Neural progenitor cell (in vitro differentiated cells): Measurements from ENCODE around the gene UNC13C. TPM values are rescaled to one million over a fixed set of nuclear protein-coding genes. Genes with fewer than 3 reads are reported as not detected.

ENCODE experiments used
- DNase-seq: peaks from one replicate; pipeline ENCODE4 v3.0.0-alpha.2; 2016; ENCODE audit warnings: low spot score
- H2AFZ ChIP-seq: fragments of 200-600 bp; sonication (generic); replicated peaks from 2 replicates; pipeline ENCODE4 v1.6.1; 2016; ENCODE audit warnings: antibody characterized with exemption
- H3F3A ChIP-seq: fragments of 200-600 bp; sonication (generic); 2 replicates; pipeline ENCODE4 v1.6.1; 2016; ENCODE audit warnings: antibody characterized with exemption, low read depth
- H3K27ac ChIP-seq: fragments of 200-600 bp; sonication (generic); 2 replicates; pipeline ENCODE4 v1.5.1; 2016; ENCODE audit warnings: mild to moderate bottlenecking
- H3K27me3 ChIP-seq: fragments of 200-600 bp; sonication (generic); 2 replicates; pipeline ENCODE4 v1.6.1; 2016; ENCODE audit warnings: mild to moderate bottlenecking, moderate library complexity
- H3K36me3 ChIP-seq: fragments of 200-600 bp; sonication (generic); 2 replicates; pipeline ENCODE4 v1.5.1; 2016
- H3K4me1 ChIP-seq: fragments of 200-600 bp; sonication (generic); 2 replicates; pipeline ENCODE4 v1.6.1; 2016; ENCODE audit warnings: mixed run types
- H3K4me2 ChIP-seq: fragments of 200-600 bp; sonication (generic); 2 replicates; pipeline ENCODE4 v1.6.1; 2016
- H3K4me3 ChIP-seq: fragments of 200-600 bp; sonication (generic); 2 replicates; pipeline ENCODE4 v1.5.1; 2016
- H3K79me2 ChIP-seq: fragments of 200-600 bp; sonication (generic); 2 replicates; pipeline ENCODE4 v1.6.1; 2016; ENCODE audit warnings: low read depth
- H3K9ac ChIP-seq: fragments of 200-600 bp; sonication (generic); 2 replicates; pipeline ENCODE4 v1.6.1; 2016
- H3K9me3 ChIP-seq: fragments of 200-600 bp; sonication (generic); 2 replicates; pipeline ENCODE4 v1.5.1; 2016; ENCODE audit warnings: low read depth
- H4K20me1 ChIP-seq: fragments of 200-600 bp; sonication (generic); 2 replicates; pipeline ENCODE4 v1.6.1; 2016; ENCODE audit warnings: low read depth
- H3K27ac Mint-ChIP-seq: 3 replicates; pipeline ENCODE4 v1.8.0; 2021; ENCODE audit warnings: mixed read lengths
- H3K27me3 Mint-ChIP-seq: 2 replicates; pipeline ENCODE4 v1.8.0; 2022; ENCODE audit warnings: low read depth, mild to moderate bottlenecking, inconsistent platforms, moderate library complexity, mixed read lengths; ENCODE audit not compliant: insufficient read depth
- H3K36me3 Mint-ChIP-seq: 3 replicates; pipeline ENCODE4 v1.8.0; 2021; ENCODE audit warnings: mixed read lengths
- H3K4me1 Mint-ChIP-seq: 3 replicates; pipeline ENCODE4 v1.8.0; 2021; ENCODE audit warnings: mixed read lengths
- H3K4me3 Mint-ChIP-seq: 3 replicates; pipeline ENCODE4 v1.8.0; 2021; ENCODE audit warnings: mild to moderate bottlenecking, moderate library complexity, mixed read lengths
- H3K9me3 Mint-ChIP-seq: 3 replicates; pipeline ENCODE4 v1.8.0; 2020; ENCODE audit warnings: mixed read lengths
- CTCF ChIP-seq: fragments of 200-600 bp; sonication (generic); IDR thresholded peaks from 2 replicates; pipeline ENCODE4 v1.5.1; 2017; ENCODE audit warnings: antibody characterized with exemption, mild to moderate bottlenecking
- EZH2 ChIP-seq: fragments of 200-600 bp; sonication (generic); IDR thresholded peaks from 2 replicates; pipeline ENCODE4 v1.6.1; 2017; ENCODE audit warnings: antibody characterized with exemption, mild to moderate bottlenecking, moderate library complexity
- EZH2phosphoT487 ChIP-seq: fragments of 200-600 bp; sonication (generic); IDR thresholded peaks from 2 replicates; pipeline ENCODE4 v1.6.1; 2017; ENCODE audit warnings: antibody characterized with exemption
- total RNA-seq: library from RNA; depleted of rRNA; stranded (reverse); fragments of >200 nt; gene quantifications from 2 replicates; pipeline ENCODE4 v1.2.3, GENCODE V29; 2015; ENCODE audit warnings: low replicate concordance

The UNC13C gene
- total RNA-seq, 1 donor from 2014 or later, result not detected

- H2AFZ ChIP-seq, result no peak overlapping the region
- no peaks in the 10 kb centered on the region for H4K20me1 ChIP-seq
- H3K36me3 ChIP-seq, result no peaks in the 10 kb centered on the region
- Mint-ChIP-seq H3K27me3 (no peaks in the 10 kb centered on the region), H3K9me3 (no peaks in the 10 kb centered on the region), H3K36me3 (no peaks in the 10 kb centered on the region), H3K4me3 (no peak overlapping the region), H3K4me1 (no peaks in the 10 kb centered on the region), H3K27ac (no peak overlapping the region)
- H3K4me3 ChIP-seq, result no peak overlapping the region
- H3K79me2 ChIP-seq, result no peaks in the 10 kb centered on the region
- no peaks in the 10 kb centered on the region for H3K9me3 ChIP-seq
- no peak overlapping the region for H3K9ac ChIP-seq
- no peak overlapping the region for H3K27ac ChIP-seq
- no peak for TF ChIP-seq EZH2phosphoT487
- TF ChIP-seq CTCF, result no peak
- no peak for TF ChIP-seq EZH2
- no peaks in the 10 kb centered on the region for H3F3A ChIP-seq
- no peak for DNase-seq
- H3K4me1 ChIP-seq, result no peaks in the 10 kb centered on the region
- no peaks in the 10 kb centered on the region for H3K27me3 ChIP-seq
- H3K4me2 ChIP-seq, result no peak overlapping the region
These were observed 304.1 kb downstream of the UNC13C start for GRCh38 chr15:54282228-54282836.

- no peaks in the 10 kb centered on the region for H3K36me3 ChIP-seq
- Mint-ChIP-seq H3K9me3 (no peaks in the 10 kb centered on the region), H3K4me3 (no peak overlapping the region), H3K4me1 (no peaks in the 10 kb centered on the region), H3K27me3 (no peaks in the 10 kb centered on the region), H3K36me3 (no peaks in the 10 kb centered on the region), H3K27ac (no peak overlapping the region)
- no peak overlapping the region for H3K27ac ChIP-seq
- TF ChIP-seq CTCF, result no peak
- no peak for TF ChIP-seq EZH2phosphoT487
- TF ChIP-seq EZH2, result no peak
- H3F3A ChIP-seq, result no peaks in the 10 kb centered on the region
- no peak overlapping the region for H3K4me2 ChIP-seq
- H3K27me3 ChIP-seq, result no peaks in the 10 kb centered on the region
- no peaks in the 10 kb centered on the region for H3K4me1 ChIP-seq
- H2AFZ ChIP-seq, result no peak overlapping the region
- H3K9ac ChIP-seq, result no peak overlapping the region
- no peaks in the 10 kb centered on the region for H3K79me2 ChIP-seq
- no peaks in the 10 kb centered on the region for H3K9me3 ChIP-seq
- no peaks in the 10 kb centered on the region for H4K20me1 ChIP-seq
- no peak for DNase-seq
- no peak overlapping the region for H3K4me3 ChIP-seq
These were observed 309.8 kb downstream of the UNC13C start for GRCh38 chr15:54288049-54288448.

- no peaks in the 10 kb centered on the region for H4K20me1 ChIP-seq
- no peak for DNase-seq
- no peaks in the 10 kb centered on the region for H3K36me3 Mint-ChIP-seq
- no peak overlapping the region for H3K4me3 ChIP-seq
- H3K4me1 Mint-ChIP-seq, result no peaks in the 10 kb centered on the region
- no peaks in the 10 kb centered on the region for H3K27me3 ChIP-seq
- H3K9me3 ChIP-seq, result no peaks in the 10 kb centered on the region
- H3K27ac Mint-ChIP-seq, result no peak overlapping the region
- H3K27ac ChIP-seq, result no peak overlapping the region
- H3K9me3 Mint-ChIP-seq, result no peaks in the 10 kb centered on the region
- no peaks in the 10 kb centered on the region for H3K4me1 ChIP-seq
- TF ChIP-seq CTCF (no peak), EZH2phosphoT487 (no peak), EZH2 (no peak)
- no peaks in the 10 kb centered on the region for H3K36me3 ChIP-seq
- H2AFZ ChIP-seq, result no peak overlapping the region
- no peak overlapping the region for H3K4me3 Mint-ChIP-seq
- no peak overlapping the region for H3K9ac ChIP-seq
- no peak overlapping the region for H3K4me2 ChIP-seq
- H3F3A ChIP-seq, result no peaks in the 10 kb centered on the region
- no peaks in the 10 kb centered on the region for H3K27me3 Mint-ChIP-seq
- H3K79me2 ChIP-seq, result no peaks in the 10 kb centered on the region
These were observed 311.4 kb downstream of the UNC13C start for GRCh38 chr15:54289590-54290136.
